ENCODE results near the gene PROM2. TPM values are rescaled to one million over a fixed set of nuclear protein-coding genes. Genes with fewer than 3 reads are reported as not detected.

PROM2 gene
- total RNA-seq, 1 donor from 2014 or later = 22.1 TPM

DNA sequence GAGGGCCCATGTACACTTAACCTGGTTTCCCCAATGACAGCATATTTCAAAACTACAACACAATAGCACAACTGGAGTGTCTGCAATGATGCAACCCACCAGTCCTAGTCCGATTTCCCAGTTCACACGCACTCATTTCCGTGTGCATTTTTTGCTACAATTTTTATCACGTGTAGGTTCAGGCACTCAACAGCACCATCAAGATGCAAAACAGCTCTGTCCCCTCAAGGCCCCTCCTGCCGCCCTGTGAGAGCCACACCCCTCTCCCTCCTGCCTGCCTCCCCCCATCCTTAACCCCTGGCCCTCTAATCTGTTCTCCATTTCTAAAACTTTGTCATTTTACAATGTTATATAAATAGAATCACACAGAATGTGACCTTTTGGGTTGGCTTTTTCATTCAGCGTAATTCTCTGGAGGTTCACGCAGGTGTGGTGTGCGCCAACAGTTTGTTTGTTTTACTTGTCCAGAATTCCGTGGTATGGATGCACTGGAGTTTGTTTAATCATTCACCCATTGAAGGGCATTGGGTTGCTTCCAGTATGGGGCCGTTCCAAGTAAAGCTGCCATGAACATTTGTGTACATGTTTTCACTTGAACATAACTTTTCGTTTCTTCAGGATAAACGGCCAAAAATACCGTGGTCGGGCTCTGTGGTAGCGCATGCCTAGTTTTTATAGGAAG, 31.3 kb downstream of the PROM2 start:
- no peaks in the 10 kb centered on the region for H3K36me3 Mint-ChIP-seq

DNA sequence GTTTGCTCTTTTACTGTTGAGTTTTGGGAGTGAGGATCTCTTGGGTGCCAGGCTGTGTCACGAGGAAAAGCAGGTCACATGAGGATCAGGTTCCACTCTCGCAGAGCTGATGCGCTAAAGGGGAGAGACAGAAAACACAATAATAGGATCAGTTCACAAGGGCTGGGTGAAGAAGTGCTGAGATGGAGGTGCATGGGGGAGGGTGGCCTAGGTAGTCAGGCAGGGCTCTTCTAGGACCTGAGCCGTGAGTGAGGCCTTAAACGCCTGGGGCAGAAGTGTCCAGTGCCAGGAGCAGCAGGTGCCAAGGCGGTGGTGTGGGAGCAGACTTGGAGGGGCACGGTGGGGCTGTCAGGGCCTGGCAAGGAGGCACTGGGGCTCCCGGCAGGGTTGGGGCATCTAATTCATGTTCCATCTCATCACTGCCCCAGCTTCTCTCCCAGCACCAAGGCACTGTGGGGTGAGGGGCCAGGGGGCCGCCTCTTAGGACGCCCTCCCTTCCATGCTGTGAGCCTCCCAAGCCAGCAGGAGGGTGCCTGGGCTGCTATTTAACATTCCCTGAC, 32.2 kb downstream of the PROM2 start:
- H3K27me3 Mint-ChIP-seq (ENCODE audit: low read depth) = no peaks in the 10 kb centered on the region
- no peaks in the 10 kb centered on the region for H3K36me3 Mint-ChIP-seq
- DNase-seq (ENCODE audit: low spot score in 2 of 2, unreplicated experiment in 2 of 2) = no peak
- H3K9me3 Mint-ChIP-seq = no peaks in the 10 kb centered on the region
- H3K4me3 Mint-ChIP-seq = no peak overlapping the region
- no peak overlapping the region for H3K27ac Mint-ChIP-seq
- TF ChIP-seq, protein P1, sequence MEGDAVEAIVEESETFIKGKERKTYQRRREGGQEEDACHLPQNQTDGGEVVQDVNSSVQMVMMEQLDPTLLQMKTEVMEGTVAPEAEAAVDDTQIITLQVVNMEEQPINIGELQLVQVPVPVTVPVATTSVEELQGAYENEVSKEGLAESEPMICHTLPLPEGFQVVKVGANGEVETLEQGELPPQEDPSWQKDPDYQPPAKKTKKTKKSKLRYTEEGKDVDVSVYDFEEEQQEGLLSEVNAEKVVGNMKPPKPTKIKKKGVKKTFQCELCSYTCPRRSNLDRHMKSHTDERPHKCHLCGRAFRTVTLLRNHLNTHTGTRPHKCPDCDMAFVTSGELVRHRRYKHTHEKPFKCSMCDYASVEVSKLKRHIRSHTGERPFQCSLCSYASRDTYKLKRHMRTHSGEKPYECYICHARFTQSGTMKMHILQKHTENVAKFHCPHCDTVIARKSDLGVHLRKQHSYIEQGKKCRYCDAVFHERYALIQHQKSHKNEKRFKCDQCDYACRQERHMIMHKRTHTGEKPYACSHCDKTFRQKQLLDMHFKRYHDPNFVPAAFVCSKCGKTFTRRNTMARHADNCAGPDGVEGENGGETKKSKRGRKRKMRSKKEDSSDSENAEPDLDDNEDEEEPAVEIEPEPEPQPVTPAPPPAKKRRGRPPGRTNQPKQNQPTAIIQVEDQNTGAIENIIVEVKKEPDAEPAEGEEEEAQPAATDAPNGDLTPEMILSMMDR (IDR thresholded peaks at IDR 0.05; ENCODE audit: unreplicated experiment) = no peak
- H3K4me1 Mint-ChIP-seq = no peaks in the 10 kb centered on the region

More for the DNA sequence above, 31.3 kb downstream of the PROM2 start:
- no peaks in the 10 kb centered on the region for H3K9me3 Mint-ChIP-seq
- H3K27ac Mint-ChIP-seq = no peak overlapping the region
- DNase-seq (ENCODE audit: low spot score in 2 of 2, unreplicated experiment in 2 of 2) = no peak
- peaks cover 4% of the 10 kb centered on the region for H3K4me1 Mint-ChIP-seq
- TF ChIP-seq, protein P1 (IDR thresholded peaks at IDR 0.05; ENCODE audit: unreplicated experiment) = no peak
- no peaks in the 10 kb centered on the region for H3K27me3 Mint-ChIP-seq (ENCODE audit: low read depth)
- H3K4me3 Mint-ChIP-seq = no peak overlapping the region

DNA sequence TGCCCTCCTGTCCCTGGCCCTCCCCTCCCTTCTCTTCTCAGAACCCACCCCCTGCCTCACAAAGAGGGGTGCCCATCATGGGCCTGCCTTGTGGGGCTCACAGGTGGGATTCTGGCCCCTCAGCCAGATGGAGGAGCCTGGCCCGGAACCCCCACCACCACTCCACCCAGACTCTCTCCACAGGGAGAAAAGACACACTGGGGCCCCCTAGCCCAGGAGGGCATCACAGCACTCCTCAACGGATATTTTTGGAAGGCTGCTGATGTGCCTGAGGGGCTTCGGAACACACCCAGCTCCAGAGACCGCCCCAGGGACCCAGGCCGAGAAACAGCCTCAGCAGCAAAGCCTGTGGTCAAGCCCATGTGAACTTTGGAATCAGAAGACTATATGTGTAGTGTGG, 32.8 kb downstream of the PROM2 start:
- Mint-ChIP-seq H3K27me3 (ENCODE audit: low read depth) (no peaks in the 10 kb centered on the region), H3K9me3 (no peaks in the 10 kb centered on the region), H3K36me3 (no peaks in the 10 kb centered on the region), H3K27ac (no peak overlapping the region), H3K4me1 (no peaks in the 10 kb centered on the region), H3K4me3 (no peak overlapping the region)
- no peak for DNase-seq (ENCODE audit: low spot score in 2 of 2, unreplicated experiment in 2 of 2)
- TF ChIP-seq, protein P1 (IDR thresholded peaks at IDR 0.05; ENCODE audit: unreplicated experiment) = no peak

DNA sequence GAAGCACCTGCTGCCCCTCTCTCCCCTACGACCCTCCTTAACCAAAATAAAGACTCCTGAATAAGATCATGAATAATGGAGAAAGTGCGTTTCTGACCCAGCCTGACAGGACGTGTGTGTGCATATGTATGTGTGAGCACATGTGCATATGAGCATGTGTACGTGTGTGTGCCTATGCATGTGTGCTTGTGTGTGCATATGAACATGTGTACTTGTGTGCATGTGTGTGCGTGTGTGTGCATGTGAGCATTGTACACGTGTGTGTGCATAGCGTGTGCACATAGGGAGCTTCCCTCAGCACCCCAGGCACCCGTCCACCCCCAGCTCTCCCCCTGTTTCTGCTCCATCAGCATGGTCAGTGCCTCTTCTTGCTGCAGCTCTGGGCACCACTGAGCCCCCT, 33.6 kb downstream of the PROM2 start:
- Mint-ChIP-seq H3K27me3 (ENCODE audit: low read depth) (no peaks in the 10 kb centered on the region), H3K36me3 (no peaks in the 10 kb centered on the region), H3K27ac (no peak overlapping the region), H3K4me1 (no peaks in the 10 kb centered on the region), H3K4me3 (no peak overlapping the region), H3K9me3 (no peaks in the 10 kb centered on the region)
- DNase-seq (ENCODE audit: low spot score in 2 of 2, unreplicated experiment in 2 of 2) = no peak
- TF ChIP-seq, protein P1 (IDR thresholded peaks at IDR 0.05; ENCODE audit: unreplicated experiment) = no peak

DNA sequence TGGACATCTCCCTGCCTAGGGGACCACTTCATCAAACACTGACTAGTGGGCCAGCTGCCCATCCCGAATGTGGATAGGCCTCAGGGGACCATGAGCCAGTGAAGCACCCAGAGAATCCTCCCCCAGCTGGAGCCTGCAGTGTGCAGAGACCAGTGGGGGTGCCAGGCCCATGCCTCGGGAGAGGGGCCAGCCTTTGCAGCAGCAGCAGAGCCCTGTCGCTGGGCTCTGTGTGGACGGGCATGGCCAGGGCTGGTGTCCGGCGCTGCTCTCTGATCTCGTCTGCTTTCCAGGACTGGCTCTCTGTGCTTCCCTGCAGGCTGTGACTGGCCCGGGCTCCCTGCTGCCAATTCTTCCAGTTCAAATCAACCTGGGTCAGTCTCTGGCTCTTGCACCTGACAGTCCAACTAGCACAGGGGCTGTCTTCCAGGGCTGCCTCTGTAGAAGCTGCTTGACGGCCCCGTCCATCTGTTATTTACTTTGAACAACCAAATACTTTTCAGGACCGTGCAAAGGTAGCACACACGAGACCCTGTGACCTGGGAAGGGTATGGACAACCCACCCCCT, 34.3 kb downstream of the PROM2 start:
- Mint-ChIP-seq H3K36me3 (no peaks in the 10 kb centered on the region), H3K27me3 (ENCODE audit: low read depth) (no peaks in the 10 kb centered on the region), H3K9me3 (no peaks in the 10 kb centered on the region), H3K27ac (no peak overlapping the region), H3K4me3 (no peak overlapping the region), H3K4me1 (no peaks in the 10 kb centered on the region)
- DNase-seq (ENCODE audit: low spot score in 2 of 2, unreplicated experiment in 2 of 2) = no peak
- TF ChIP-seq, protein P1 (IDR thresholded peaks at IDR 0.05; ENCODE audit: unreplicated experiment) = no peak
